Astrocyte of the spinal cord (primary cell): ENCODE results near the gene ABHD11.

Experiments
- DNase-seq: peaks from one replicate; pipeline ENCODE4 v3.0.0; 2011; ENCODE audit warnings: low read depth, low spot score
- H3K4me3 ChIP-seq: 2 replicates; pipeline ENCODE4 v1.5.1; 2011; ENCODE audit warnings: low read depth, mild to moderate bottlenecking, low read length, moderate library complexity
- CTCF ChIP-seq: IDR thresholded peaks from 2 replicates; pipeline ENCODE4 v1.5.1; 2012; ENCODE audit warnings: low read depth, mild to moderate bottlenecking, low read length, inconsistent platforms
- in situ Hi-C: cut with HindIII; loops from 2 replicates; pipeline ENCODE4 v1.10.0; 2017; ENCODE audit warnings: low sequenced_read_pairs

ABHD11 gene

GRCh38 chr7:73766556-73767229 lies 28.1 kb upstream of the ABHD11 start:
- no peak overlapping the region for H3K4me3 ChIP-seq
- DNase-seq, result no peak
- TF ChIP-seq CTCF, result no peak
- in situ Hi-C loops, result no loop called here

- in situ Hi-C loops, result no loop called here
- no peak for TF ChIP-seq CTCF
- H3K4me3 ChIP-seq, result no peak overlapping the region
- DNase-seq, result no peak
These were observed 24.0 kb upstream of the ABHD11 start for GRCh38 chr7:73762659-73762999.

GRCh38 chr7:73761854-73762658 lies 23.5 kb upstream of the ABHD11 start:
- in situ Hi-C loops, result no loop called here
- TF ChIP-seq CTCF, result no peak
- DNase-seq, result no peak
- H3K4me3 ChIP-seq, result no peak overlapping the region

GRCh38 chr7:73758581-73759138 lies 20.1 kb upstream of the ABHD11 start:
- no peak overlapping the region for H3K4me3 ChIP-seq
- no peak for DNase-seq
- in situ Hi-C loops, result no loop called here
- no peak for TF ChIP-seq CTCF

- in situ Hi-C loops, result no loop called here
- TF ChIP-seq CTCF, result no peak
- no peak overlapping the region for H3K4me3 ChIP-seq
- DNase-seq, result no peak
These were observed 11.6 kb upstream of the ABHD11 start for GRCh38 chr7:73749931-73750776.

- no peak for DNase-seq
- no peak for TF ChIP-seq CTCF
- in situ Hi-C loops, result no loop called here
- H3K4me3 ChIP-seq, result no peak overlapping the region
These were observed 7.8 kb upstream of the ABHD11 start for GRCh38 chr7:73746378-73746777.
